K562 (cell line): Measurements from ENCODE around the gene COL6A2. TPM values are rescaled to one million over a fixed set of nuclear protein-coding genes. Genes with fewer than 3 reads are reported as not detected.

Experiments
- ATAC-seq: fragments of 200-7000 bp; cut with Tn5 transposase; 3 replicates; pipeline ENCODE4 v1.9.1; 2020; ENCODE audit warnings: moderate library complexity
- BruUV-seq: library from RNA; stranded (reverse); fragments of 400-500 nt; replicated peaks from 2 replicates; lab custom pipeline; 2021; lab: Mats Ljungman, UMichigan
- CTCF ChIA-PET: fragments of 300-600 bp; formaldehyde crosslinking; extraction: SDS; loops from one replicate; lab custom pipeline; 2021; ENCODE audit warnings: low intra/inter-chr PET ratio; lab: Yijun Ruan, JAX
- POLR2A ChIA-PET: fragments of 300-600, 350-650 bp; sonication (Branson Sonifier 250); formaldehyde crosslinking; extraction: SDS; loops from one replicate; lab custom pipeline; 2021; ENCODE audit warnings: antibody characterized with exemption, inconsistent platforms; lab: Yijun Ruan, JAX
- DNase-seq, 4 experiments: peaks; one replicate each; pipeline versions ENCODE4 v3.0.0 to v3.0.0-alpha.2; 2011 to 2018; ENCODE audit warnings: low spot score in 3 of 4, mixed read lengths in 3 of 4; ENCODE audit errors: extremely low read depth in 1 of 4
- FAIRE-seq: peaks from 2 replicates; lab custom pipeline; 2011; peaks lifted over from hg19 to GRCh38; lab: Jason Lieb, UNC
- H2AFZ ChIP-seq: 2 replicates; pipeline ENCODE4 v1.6.0; 2011; ENCODE audit warnings: low read depth, low read length, control low read depth, inconsistent platforms
- H3K27ac ChIP-seq: fragments of 200-600 bp; 3 replicates; pipeline ENCODE4 v1.8.0; 2011; ENCODE audit warnings: low read depth, mild to moderate bottlenecking, control low read depth, inconsistent platforms, low read length, moderate library complexity, mixed read lengths; ENCODE audit errors: extremely low read depth
- H3K27me3 ChIP-seq, 2 experiments: fragments of 300-600 bp in 1 of 2; 2 replicates in 1 of 2; 3 replicates in 1 of 2; pipeline versions ENCODE4 v1.6.0 to v1.8.0; 2011; ENCODE audit warnings: inconsistent platforms in 2 of 2, low read length in 2 of 2, mild to moderate bottlenecking in 1 of 2, mixed read lengths in 1 of 2, moderate library complexity in 1 of 2; ENCODE audit not compliant: control insufficient read depth in 2 of 2, insufficient read depth in 2 of 2
- H3K36me3 ChIP-seq: fragments of 300-600 bp; 3 replicates; pipeline ENCODE4 v1.8.0; 2011; ENCODE audit warnings: mild to moderate bottlenecking, low read length, inconsistent platforms; ENCODE audit not compliant: control insufficient read depth, insufficient read depth
- H3K4me1 ChIP-seq, 2 experiments: fragments of 200-600 bp in 1 of 2; replicated peaks in 1 of 2; 2 replicates in 1 of 2; 3 replicates in 1 of 2; pipeline versions ENCODE4 v1.5.1 to v1.8.0; 2011; ENCODE audit warnings: inconsistent platforms in 2 of 2, low read length in 2 of 2, mild to moderate bottlenecking in 1 of 2, mixed read lengths in 1 of 2, moderate library complexity in 1 of 2; ENCODE audit not compliant: control insufficient read depth in 2 of 2, insufficient read depth in 2 of 2
- H3K4me2 ChIP-seq: 2 replicates; pipeline ENCODE4 v1.6.1; 2011; ENCODE audit warnings: low read length, control low read depth, inconsistent platforms, mixed read lengths; ENCODE audit not compliant: insufficient read depth
- H3K4me3 ChIP-seq: fragments of 200-600 bp; sonication (generic), shearing (Covaris generic); 2 replicates; pipeline ENCODE4 v1.5.1; 2016; ENCODE audit warnings: control low read depth, inconsistent platforms
- H3K79me2 ChIP-seq: fragments of 200-600 bp; 3 replicates; pipeline ENCODE4 v1.8.0; 2011; ENCODE audit warnings: low read length, inconsistent platforms; ENCODE audit not compliant: control insufficient read depth, insufficient read depth
- H3K9ac ChIP-seq, 2 experiments: 2 replicates each; pipeline versions ENCODE4 v1.6.0 to v1.6.1; 2011; ENCODE audit warnings: low read depth in 2 of 2, low read length in 2 of 2, control low read depth in 1 of 2, inconsistent platforms in 1 of 2, mild to moderate bottlenecking in 1 of 2, mixed read lengths in 1 of 2; ENCODE audit not compliant: insufficient read depth in 1 of 2
- H3K9me1 ChIP-seq: one replicate; pipeline ENCODE4 v1.6.0; 2011; ENCODE audit warnings: inconsistent platforms, mild to moderate bottlenecking, low read length, moderate library complexity; ENCODE audit not compliant: control insufficient read depth, insufficient read depth
- H3K9me3 ChIP-seq: replicated peaks from 2 replicates; pipeline ENCODE4 v1.5.1; 2011; ENCODE audit warnings: low read depth, low read length, inconsistent platforms; ENCODE audit not compliant: control insufficient read depth, insufficient read depth
- H4K20me1 ChIP-seq: replicated peaks from 2 replicates; pipeline ENCODE4 v1.6.1; 2011; ENCODE audit warnings: low read length, inconsistent platforms, mixed read lengths; ENCODE audit not compliant: control insufficient read depth, insufficient read depth
- CBX5 ChIP-seq: IDR thresholded peaks from 2 replicates; pipeline ENCODE4 v1.6.1; 2014; ENCODE audit warnings: low read depth, borderline replicate concordance
- EGR1 ChIP-seq: fragments of 450-650 bp; conservative IDR thresholded peaks from 2 replicates; pipeline ENCODE4 v1.6.1; 2017; ENCODE audit warnings: mild to moderate bottlenecking
- PHF21A ChIP-seq: fragments of 450-650 bp; IDR thresholded peaks from 2 replicates; pipeline ENCODE4 v1.6.1; 2017; ENCODE audit warnings: low read depth, borderline replicate concordance
- PRPF4 ChIP-seq: fragments of 200-400 bp; formaldehyde crosslinking; IDR thresholded peaks from one replicate; pipeline ENCODE4 v1.6.1; 2017; ENCODE audit warnings: low read length, low read depth, mild to moderate bottlenecking; ENCODE audit not compliant: insufficient read depth, poor library complexity, severe bottlenecking
- TRIM24 ChIP-seq, 2 experiments: fragments of 450-650 bp; IDR thresholded peaks; 2 replicates each; pipeline ENCODE4 v1.6.1; 2016
- ZNF253 ChIP-seq: fragments of 250-450 bp; sonication (Bioruptor Pico); conservative IDR thresholded peaks from 2 replicates; pipeline ENCODE4 v1.6.1; 2021; ENCODE audit warnings: mild to moderate bottlenecking
- ZNF431 ChIP-seq: sonication (generic); formaldehyde crosslinking; IDR thresholded peaks from 2 replicates; pipeline ENCODE4 v1.8.0; 2022; ENCODE audit warnings: mild to moderate bottlenecking, missing genetic modification reagents
- WGBS: fragments of 100-300 bp; shearing (Covaris generic); methylation state at CpG from one replicate; pipeline ENCODE4 v1.1.6; 2016; ENCODE audit warnings: low coverage, mixed read lengths; ENCODE audit not compliant: insufficient coverage; ENCODE audit errors: missing lambda C conversion rate; 5-methylcytosine and 5-hydroxymethylcytosine counted together
- in situ Hi-C: fragments of 300-500 bp; cut with MboI; formaldehyde crosslinking; loops from 4 replicates; pipeline ENCODE4 v1.15.0; 2018; ENCODE audit warnings: inconsistent platforms, mixed read lengths
- intact Hi-C: fragments of 100-400 bp; cut with micrococcal nuclease; formaldehyde crosslinking; loops from 2 replicates; pipeline ENCODE4 v1.14.2; 2022
- polyA plus RNA-seq, 8 experiments: library from polyadenylated mRNA; depleted of rRNA in 4 of 8; stranded (reverse) in 5 of 8; unstranded in 3 of 8; fragments of >200 nt; fragmentation: Nextera tagmentation in 2 of 8; fragmentation: Illumina TruSeq in 1 of 8; extraction: Ambion mirVana in 2 of 8; extraction: Trizol in 1 of 8; gene quantifications; 2 replicates each; pipeline versions ENCODE4 v1.2.1 to v1.2.3, GENCODE V29; 2011 to 2014; ENCODE audit warnings: inconsistent platforms in 1 of 8, missing spikeins in 1 of 8
- total RNA-seq, 7 experiments: library from RNA; depleted of rRNA in 6 of 7; stranded (reverse); fragments of >200 nt in 6 of 7; fragmentation: Illumina TruSeq in 2 of 7; extraction: Trizol in 2 of 7; gene quantifications; 2 replicates each; pipeline versions ENCODE4 v1.2.1 to v1.2.3, GENCODE V29; 2011 to 2021; ENCODE audit warnings: low replicate concordance in 1 of 7

Gene COL6A2
- total and polyA plus RNA-seq, 9 of the 15 experiments (the other 6 are each of a cell fraction or from before 2014, with no cell fraction given) = 0.07 to 1.1 (median 0.24) TPM; not detected in 3

- Histone ChIP-seq H4K20me1 (no peaks in the 10 kb centered on the region), H3K4me1 (peaks cover 15 to 70% of the 10 kb centered on the region in 2 experiments), H3K9me3 (peaks cover 7% of the 10 kb centered on the region; the same call in 1 of the 2 replicates), H2AFZ (no peak overlapping the region), H3K36me3 (peaks cover 41% of the 10 kb centered on the region; the same call in 2 of the 3 replicates), H3K27me3 (no peaks in the 10 kb centered on the region), H3K9ac (no peak overlapping the region), H3K4me3 (no peak overlapping the region), H3K9me1 (no peaks in the 10 kb centered on the region), H3K27ac (peak overlapping the region; percentile 21; the same call in 1 of the 3 replicates), H3K4me2 (no peak overlapping the region), H3K79me2 (peaks cover 4% of the 10 kb centered on the region; the same call in 1 of the 3 replicates)
- intact Hi-C loops (no loop called here), in situ Hi-C loops (no loop called here)
- no TSS peak for BruUV-seq
- FAIRE-seq = no peak
- ATAC-seq = no peak
- DNase-seq = no peak
- ChIA-PET POLR2A (no interaction called here), CTCF (no interaction called here)
- peak in 1 of 2 experiments; percentile 19; a peak in 1 of 4 replicates for TF ChIP-seq TRIM24 (IDR thresholded peaks at IDR 0.05)
- peak; percentile 69 for TF ChIP-seq EGR1
- TF ChIP-seq ZNF253 (CRISPR knock-in tag) = no peak
- TF ChIP-seq ZNF431 (CRISPR knock-in tag) = peak; percentile 96
- no peak for TF ChIP-seq PRPF4
- TF ChIP-seq PHF21A = no peak
- no peak for TF ChIP-seq CBX5
- WGBS = 39% methylated on average over 10 of the region's 10 CpGs
Observed at GRCh38 chr21:46156678-46157077, 58.8 kb downstream of the COL6A2 start.
